Spleen (tissue), 11 donors: ENCODE measurements around the gene CELF1. TPM values are rescaled to one million over a fixed set of nuclear protein-coding genes. Genes with fewer than 3 reads are reported as not detected.
"Not testable (repeated sequence)": the region's sequence is repeated elsewhere in the genome, so short reads cannot be mapped to it uniquely, and the experiment has no call there.

ENCODE experiments used
- DNase-seq: peaks from one replicate; pipeline ENCODE4 v3.0.0-alpha.2; 2020
- H3K27ac ChIP-seq, 8 donors: fragments of 200-600 bp; sonication (generic) in 7 of 8; 1 replicate in 4 of 8; 2 replicates in 4 of 8; pipeline versions ENCODE4 v1.5.0 to v1.8.0; 2016 to 2021; ENCODE audit warnings: inconsistent platforms in 4 of 8, mild to moderate bottlenecking in 4 of 8, moderate library complexity in 1 of 8
- H3K27me3 ChIP-seq, 7 donors: fragments of 200-600 bp; sonication (generic) in 6 of 7; replicated peaks in 1 of 7; 1 replicate in 4 of 7; 2 replicates in 3 of 7; pipeline versions ENCODE4 v1.5.0 to v1.8.0; 2016 to 2021; ENCODE audit warnings: inconsistent platforms in 3 of 7, mild to moderate bottlenecking in 1 of 7
- H3K36me3 ChIP-seq, 6 donors: fragments of 200-600 bp; sonication (generic) in 5 of 6; 1 replicate in 4 of 6; 2 replicates in 2 of 6; pipeline versions ENCODE4 v1.5.0 to v1.8.0; 2016 to 2021; ENCODE audit warnings: inconsistent platforms in 2 of 6
- H3K4me1 ChIP-seq, 6 donors: fragments of 200-600 bp; sonication (generic) in 5 of 6; 1 replicate in 3 of 6; 2 replicates in 3 of 6; pipeline versions ENCODE4 v1.5.0 to v1.8.0; 2016 to 2021; ENCODE audit warnings: inconsistent platforms in 3 of 6
- H3K4me3 ChIP-seq, 8 donors: fragments of 200-600 bp; sonication (generic) in 7 of 8; 1 replicate in 4 of 8; 2 replicates in 4 of 8; pipeline versions ENCODE4 v1.5.0 to v1.8.0; 2016 to 2021; ENCODE audit warnings: inconsistent platforms in 4 of 8, mild to moderate bottlenecking in 4 of 8, moderate library complexity in 2 of 8
- H3K9me3 ChIP-seq, 8 donors: fragments of 200-600 bp; sonication (generic) in 7 of 8; 1 replicate in 4 of 8; 2 replicates in 4 of 8; pipeline versions ENCODE4 v1.5.0 to v1.8.0; 2016 to 2021; ENCODE audit warnings: inconsistent platforms in 4 of 8
- CTCF ChIP-seq, 11 experiments: fragments of 200-600 bp in 7 of 11; fragments of 450-650 bp in 4 of 11; sonication (generic) in 4 of 11; IDR thresholded peaks in 8 of 11; conservative IDR thresholded peaks in 3 of 11; 1 replicate in 7 of 11; 2 replicates in 4 of 11; pipeline versions ENCODE4 v1.4.0 to v1.8.0; 2016 to 2021; ENCODE audit warnings: antibody characterized with exemption in 11 of 11, inconsistent platforms in 4 of 11, mild to moderate bottlenecking in 1 of 11
- POLR2A ChIP-seq, 3 donors: fragments of 450-650 bp; IDR thresholded peaks; one replicate each; pipeline ENCODE4 v1.5.1; 2017; ENCODE audit warnings: antibody characterized with exemption in 3 of 3, mild to moderate bottlenecking in 1 of 3
- POLR2AphosphoS5 ChIP-seq, 3 donors: sonication (generic); formaldehyde crosslinking; IDR thresholded peaks; one replicate each; pipeline ENCODE4 v1.5.1; 2017; ENCODE audit warnings: antibody characterized with exemption in 3 of 3
- WGBS, 5 donors: extraction: QIAGEN DNeasy Blood & Tissue Kit in 3 of 5; methylation state at CpG; one replicate each; pipeline versions ENCODE4 v1.1.5 to v1.1.7; 2013 to 2018; 5-methylcytosine and 5-hydroxymethylcytosine counted together
- intact Hi-C: fragments of 100-400 bp; cut with DNase I; formaldehyde crosslinking; loops from one replicate; pipeline ENCODE4 v1.15.0; 2023; ENCODE audit warnings: low total_unique reads
- polyA plus RNA-seq, 3 donors: library from polyadenylated mRNA; stranded (reverse); fragments of 200-250 nt; gene quantifications; one replicate each; pipeline ENCODE4 v1.2.1, GENCODE V29; 2013
- total RNA-seq, 7 donors: library from RNA; depleted of rRNA in 3 of 7; stranded (reverse); fragments of >200 nt in 3 of 7; fragmentation: NEBNext Ultra II Directional in 4 of 7; extraction: Animal tissue kit (Norgen Biotek cat#: 25700) in 4 of 7; gene quantifications; one replicate each; pipeline versions ENCODE4 v1.1.0 to v1.2.1, GENCODE V29; 2016 to 2021
- donor health status: healthy with polysubstance abuse.
- donor health status: DM: no; HTN: no; CAD: no; lungs with moderate emphysema.
- donor health status: DM: no; HTN: no; CAD: no.
- donor health status: Bipolar disorder and iron deficiency.
- donor health status: healthy.
- donor health status: DM: no; HTN: no; CAD: no.
- donor health status: DM: yes; HTN: yes; CAD: no.

CELF1 gene
- total and polyA plus RNA-seq, 10 donors = 18.5 to 171 (median 116) TPM

GRCh38 chr11:47569646-47570045 lies 16.7 kb upstream of the CELF1 start:
- Histone ChIP-seq H3K27me3 (no peaks in the 10 kb centered on the region), H3K27ac (no peak overlapping the region), H3K9me3 (no peaks in the 10 kb centered on the region), H3K36me3 (peaks cover 9 to 63% (median 45%) of the 10 kb centered on the region in 6 donors), H3K4me1 (peaks cover 11 to 65% (median 20%) of the 10 kb centered on the region in 6 donors), H3K4me3 (no peak overlapping the region)
- TF ChIP-seq CTCF (IDR thresholded peaks at IDR 0.05 in 8 of 11, conservative IDR thresholded peaks at IDR 0.05 in 3 of 11) = no peak
- no peak for TF ChIP-seq POLR2AphosphoS5 (IDR thresholded peaks at IDR 0.05)
- TF ChIP-seq POLR2A (IDR thresholded peaks at IDR 0.05) = no peak
- intact Hi-C loops = no loop called here
- DNase-seq = peak; percentile 10
- 95 to 99% (median 98%) methylated on average over 7 of the region's 7 CpGs for WGBS, 5 donors

- WGBS, 5 donors = 13 to 21% (median 17%) methylated on average over 17 of the region's 17 CpGs
- Histone ChIP-seq H3K9me3 (no peaks in the 10 kb centered on the region), H3K27me3 (no peaks in the 10 kb centered on the region), H3K27ac (peak overlapping the region; percentile 55 to 84 (median 80)), H3K4me3 (peak overlapping the region; percentile 75 to 97 (median 84)), H3K4me1 (peaks cover 12 to 43% (median 24%) of the 10 kb centered on the region in 6 donors), H3K36me3 (peaks cover 0 to 29% (median 11%) of the 10 kb centered on the region in 6 donors)
- TF ChIP-seq POLR2A (IDR thresholded peaks at IDR 0.05) = no peak
- no peak for TF ChIP-seq POLR2AphosphoS5 (IDR thresholded peaks at IDR 0.05)
- TF ChIP-seq CTCF (IDR thresholded peaks at IDR 0.05 in 8 of 11, conservative IDR thresholded peaks at IDR 0.05 in 3 of 11) = no peak
- peak; percentile 73 for DNase-seq
- intact Hi-C loops = no loop called here
Observed at GRCh38 chr11:47566149-47566698, 13.3 kb upstream of the CELF1 start.

- H3K27me3 ChIP-seq = no peaks in the 10 kb centered on the region
- TF ChIP-seq POLR2AphosphoS5 (IDR thresholded peaks at IDR 0.05) = peak; percentile 40 to 76 (median 67)
- no peak for TF ChIP-seq POLR2A (IDR thresholded peaks at IDR 0.05)
- TF ChIP-seq CTCF (IDR thresholded peaks at IDR 0.05 in 8 of 11, conservative IDR thresholded peaks at IDR 0.05 in 3 of 11) = no peak
- intact Hi-C loops = no loop called here
- peaks cover 0 to 22% (median 7%) of the 10 kb centered on the region in 6 donors for H3K36me3 ChIP-seq
- H3K27ac ChIP-seq = peak within 1 kb of the TSS; percentile 55 to 84 (median 80)
- H3K4me1 ChIP-seq = peaks cover 12 to 36% (median 24%) of the 10 kb centered on the region in 6 donors
- peak; percentile 94 for DNase-seq
- peak within 1 kb of the TSS; percentile 75 to 97 (median 84) for H3K4me3 ChIP-seq
- WGBS, 5 donors = 1 to 3% (median 1%) methylated on average over 20 to 86 of the region's 86 CpGs
- H3K9me3 ChIP-seq = no peaks in the 10 kb centered on the region
Observed at GRCh38 chr11:47565340-47566148, 12.6 kb upstream of the CELF1 start, which contains the start of gene PTPMT1. Gene PTPMT1, plus strand, starts transcription at chr11:47565599. Its CDS starts 24 bp downstream, at chr11:47565623.

- DNase-seq = no peak
- H3K27ac ChIP-seq = peak overlapping the region; percentile 55 to 84 (median 80)
- H3K4me1 ChIP-seq = peaks cover 12 to 34% (median 24%) of the 10 kb centered on the region in 6 donors
- peaks cover 0 to 16% (median 4%) of the 10 kb centered on the region in 6 donors for H3K36me3 ChIP-seq
- H3K27me3 ChIP-seq = no peaks in the 10 kb centered on the region
- TF ChIP-seq POLR2A (IDR thresholded peaks at IDR 0.05) (no peak), CTCF (IDR thresholded peaks at IDR 0.05 in 8 of 11, conservative IDR thresholded peaks at IDR 0.05 in 3 of 11) (no peak), POLR2AphosphoS5 (IDR thresholded peaks at IDR 0.05) (no peak)
- 8 to 14% (median 10%) methylated on average over 6 to 11 of the region's 11 CpGs for WGBS, 5 donors
- no peaks in the 10 kb centered on the region for H3K9me3 ChIP-seq
- intact Hi-C loops = no loop called here
- H3K4me3 ChIP-seq = peak overlapping the region; percentile 75 to 97 (median 84)
Observed at GRCh38 chr11:47564933-47565339, 12.0 kb upstream of the CELF1 start.

GRCh38 chr11:47564366-47564765 lies 11.4 kb upstream of the CELF1 start:
- WGBS, 5 donors = 89 to 95% (median 91%) methylated on average over 10 of the region's 10 CpGs
- H3K27ac ChIP-seq = not testable (repeated sequence)
- DNase-seq = peak; percentile 54

GRCh38 chr11:47562393-47562792 lies 9.5 kb upstream of the CELF1 start:
- intact Hi-C loops, H3K27me3 ChIP-seq, H3K36me3 ChIP-seq, H3K9me3 ChIP-seq, H3K27ac ChIP-seq, H3K4me3 ChIP-seq: not testable (repeated sequence)
- peaks cover 12 to 30% (median 24%) of the 10 kb centered on the region in 6 donors for H3K4me1 ChIP-seq
- 95 to 100% (median 97%) methylated on average over 4 of the region's 4 CpGs for WGBS, 5 donors
- peak; percentile 14 for DNase-seq

More at GRCh38 chr11:47564366-47564765, 11.4 kb upstream of the CELF1 start:
- H3K36me3 ChIP-seq = peaks cover 0 to 11% (median 0%) of the 10 kb centered on the region in 6 donors
- peak overlapping the region in 2 of 8 donors; percentile 80 to 97 for H3K4me3 ChIP-seq
- H3K4me1 ChIP-seq = peaks cover 12 to 34% (median 24%) of the 10 kb centered on the region in 6 donors
- intact Hi-C loops, H3K27me3 ChIP-seq, H3K9me3 ChIP-seq: not testable (repeated sequence)
